Right atrium auricular region (tissue), 2 donors: ENCODE results near the gene SPAG17. TPM values are rescaled to one million over a fixed set of nuclear protein-coding genes. Genes with fewer than 3 reads are reported as not detected.

Experiments used
- DNase-seq: peaks from one replicate; pipeline ENCODE4 v3.0.0-alpha.2; 2019; ENCODE audit warnings: low spot score
- H3K27ac ChIP-seq, 2 donors: fragments of 200-600 bp; sonication (generic); 1 replicate in 1 of 2; 2 replicates in 1 of 2; pipeline ENCODE4 v1.5.1; 2016 to 2019
- H3K27me3 ChIP-seq, 2 donors: fragments of 200-600 bp; sonication (generic); one replicate each; pipeline versions ENCODE4 v1.5.1 to v1.6.0; 2017 to 2019
- H3K36me3 ChIP-seq: fragments of 200-600 bp; sonication (generic); one replicate; pipeline ENCODE4 v1.5.1; 2016
- H3K4me1 ChIP-seq, 2 donors: fragments of 200-600 bp; sonication (generic); one replicate each; pipeline versions ENCODE4 v1.5.1 to v1.6.0; 2017 to 2019
- H3K4me3 ChIP-seq, 2 donors: fragments of 200-600 bp; sonication (generic); 1 replicate in 1 of 2; 2 replicates in 1 of 2; pipeline ENCODE4 v1.5.1; 2017 to 2019; ENCODE audit warnings: mild to moderate bottlenecking in 1 of 2, moderate library complexity in 1 of 2
- H3K9me3 ChIP-seq, 2 donors: fragments of 200-600 bp; sonication (generic); one replicate each; pipeline ENCODE4 v1.5.1; 2019
- CTCF ChIP-seq, 2 donors: fragments of 200-600 bp; sonication (generic); IDR thresholded peaks; one replicate each; pipeline ENCODE4 v1.5.1; 2019; ENCODE audit warnings: antibody characterized with exemption in 2 of 2
- total RNA-seq, 2 donors: library from RNA; depleted of rRNA; stranded (reverse); fragments of >200 nt; gene quantifications; one replicate each; pipeline ENCODE4 v1.1.0, GENCODE V29; 2016

SPAG17 gene
- total RNA-seq, 2 donors from 2014 or later, result 0.39 TPM; not detected in 1

GRCh38 chr1:118151312-118151937, 33.6 kb downstream of the SPAG17 start:
- H3K27me3 ChIP-seq, result no peaks in the 10 kb centered on the region
- no peaks in the 10 kb centered on the region for H3K9me3 ChIP-seq
- H3K4me1 ChIP-seq, result no peaks in the 10 kb centered on the region
- no peak overlapping the region for H3K4me3 ChIP-seq
- H3K27ac ChIP-seq, result no peak overlapping the region
- TF ChIP-seq CTCF (IDR thresholded peaks at IDR 0.05), result peak; percentile 52 to 75
- DNase-seq, result peak; percentile 69
- no peaks in the 10 kb centered on the region for H3K36me3 ChIP-seq

- H3K9me3 ChIP-seq, result no peaks in the 10 kb centered on the region
- H3K27me3 ChIP-seq, result no peaks in the 10 kb centered on the region
Observed at GRCh38 chr1:118149799-118150198, 35.2 kb downstream of the SPAG17 start.

GRCh38 chr1:118148034-118148433, 37.0 kb downstream of the SPAG17 start:
- no peak for TF ChIP-seq CTCF (IDR thresholded peaks at IDR 0.05)
- Histone ChIP-seq H3K9me3 (no peaks in the 10 kb centered on the region), H3K4me1 (no peaks in the 10 kb centered on the region), H3K27ac (no peak overlapping the region), H3K36me3 (no peaks in the 10 kb centered on the region), H3K4me3 (no peak overlapping the region), H3K27me3 (no peaks in the 10 kb centered on the region)
- DNase-seq, result no peak

More at GRCh38 chr1:118149799-118150198, 35.2 kb downstream of the SPAG17 start:
- Histone ChIP-seq H3K27ac (no peak overlapping the region), H3K4me3 (no peak overlapping the region), H3K4me1 (no peaks in the 10 kb centered on the region), H3K36me3 (no peaks in the 10 kb centered on the region)
- no peak for TF ChIP-seq CTCF (IDR thresholded peaks at IDR 0.05)
- DNase-seq, result no peak

GRCh38 chr1:118147522-118147921, 37.5 kb downstream of the SPAG17 start:
- no peak overlapping the region for H3K4me3 ChIP-seq
- H3K27ac ChIP-seq, result no peak overlapping the region
- H3K9me3 ChIP-seq, result no peaks in the 10 kb centered on the region
- H3K4me1 ChIP-seq, result no peaks in the 10 kb centered on the region
- no peak for DNase-seq
- no peaks in the 10 kb centered on the region for H3K27me3 ChIP-seq
- TF ChIP-seq CTCF (IDR thresholded peaks at IDR 0.05), result no peak
- no peaks in the 10 kb centered on the region for H3K36me3 ChIP-seq

GRCh38 chr1:118145721-118146120, 39.3 kb downstream of the SPAG17 start:
- Histone ChIP-seq H3K4me1 (no peaks in the 10 kb centered on the region), H3K27me3 (no peaks in the 10 kb centered on the region), H3K9me3 (no peaks in the 10 kb centered on the region), H3K36me3 (no peaks in the 10 kb centered on the region), H3K4me3 (no peak overlapping the region), H3K27ac (no peak overlapping the region)
- DNase-seq, result no peak
- no peak for TF ChIP-seq CTCF (IDR thresholded peaks at IDR 0.05)

GRCh38 chr1:118144684-118145083, 40.3 kb downstream of the SPAG17 start:
- H3K27me3 ChIP-seq, result no peaks in the 10 kb centered on the region

More at GRCh38 chr1:118144684-118145083, 40.3 kb downstream of the SPAG17 start:
- H3K9me3 ChIP-seq, result no peaks in the 10 kb centered on the region
- no peaks in the 10 kb centered on the region for H3K4me1 ChIP-seq
- H3K27ac ChIP-seq, result no peak overlapping the region
- no peak overlapping the region for H3K4me3 ChIP-seq
- no peaks in the 10 kb centered on the region for H3K36me3 ChIP-seq
- TF ChIP-seq CTCF (IDR thresholded peaks at IDR 0.05), result no peak
- DNase-seq, result no peak
